Measurements from ENCODE around the gene ITPKB. TPM values are rescaled to one million over a fixed set of nuclear protein-coding genes. Genes with fewer than 3 reads are reported as not detected.

Gene ITPKB
- polyA plus RNA-seq, 1 of the 3 experiments (the other 2 are of a cell fraction) = 2.4 TPM

DNA sequence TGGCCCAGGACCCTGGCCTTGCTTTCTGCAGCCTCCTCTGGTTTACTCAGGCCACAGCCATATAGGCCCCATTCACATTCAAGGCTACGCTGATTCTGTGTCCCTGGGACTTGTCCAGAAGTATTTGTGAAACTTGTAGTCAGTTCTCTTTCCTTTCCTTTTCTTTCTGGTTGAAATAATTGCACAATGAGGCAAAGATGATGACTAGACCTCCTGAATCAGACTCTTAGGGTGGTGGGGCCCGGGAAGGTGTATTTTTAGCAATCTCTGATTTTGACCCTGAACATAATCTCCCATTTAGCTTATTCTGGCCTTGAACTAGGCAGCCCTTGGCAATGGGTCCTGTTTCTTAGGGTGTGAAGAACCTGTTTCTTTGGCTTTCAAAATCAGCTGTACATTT is 150.6 kb downstream of the ITPKB start:
- H3K4me3 ChIP-seq (ENCODE audit: low read depth in 2 of 2, low read length in 1 of 2) = no peak overlapping the region
- H3K27ac ChIP-seq (ENCODE audit: low read depth in 2 of 2, low read length in 1 of 2) = no peak overlapping the region
- no peaks in the 10 kb centered on the region for H3K79me2 ChIP-seq (ENCODE audit: insufficient read depth)
- ChIA-PET CTCF (interaction anchor here (1.0 to 2.4 kb wide), 3 partner anchors 10 to 164 kb away, joined by 4 to 11 read pairs (median 4); no protein-coding TSS in a partner anchor), POLR2A (no interaction called here)
- TF ChIP-seq SMC3 (IDR thresholded peaks at IDR 0.05; ENCODE audit: low read depth, low read length) (no peak), JUND (IDR thresholded peaks at IDR 0.05) (no peak), RCOR1 (IDR thresholded peaks at IDR 0.05; ENCODE audit: low read length) (no peak), MEF2A (IDR thresholded peaks at IDR 0.05; ENCODE audit: borderline replicate concordance, low read depth) (no peak), YY1 (IDR thresholded peaks at IDR 0.05; ENCODE audit: low read depth) (no peak), FOXJ3 (CRISPR knock-in tag; IDR thresholded peaks at IDR 0.05) (no peak), FOSL2 (IDR thresholded peaks at IDR 0.05; ENCODE audit: borderline replicate concordance, low read depth) (no peak), ELF1 (IDR thresholded peaks at IDR 0.05) (no peak), CHD2 (IDR thresholded peaks at IDR 0.05; ENCODE audit: low read length, partially characterized antibody) (no peak), CTCF (IDR thresholded peaks at IDR 0.05) (no peak), GABPA (IDR thresholded peaks at IDR 0.05; ENCODE audit: low read depth) (no peak), GATA2 (CRISPR knock-in tag; IDR thresholded peaks at IDR 0.05) (no peak), RFX5 (IDR thresholded peaks at IDR 0.05; ENCODE audit: low read length) (no peak), POLR2AphosphoS5 (IDR thresholded peaks at IDR 0.05; ENCODE audit: low read depth, low read length) (no peak)
- TF ChIP-seq, protein P1, sequence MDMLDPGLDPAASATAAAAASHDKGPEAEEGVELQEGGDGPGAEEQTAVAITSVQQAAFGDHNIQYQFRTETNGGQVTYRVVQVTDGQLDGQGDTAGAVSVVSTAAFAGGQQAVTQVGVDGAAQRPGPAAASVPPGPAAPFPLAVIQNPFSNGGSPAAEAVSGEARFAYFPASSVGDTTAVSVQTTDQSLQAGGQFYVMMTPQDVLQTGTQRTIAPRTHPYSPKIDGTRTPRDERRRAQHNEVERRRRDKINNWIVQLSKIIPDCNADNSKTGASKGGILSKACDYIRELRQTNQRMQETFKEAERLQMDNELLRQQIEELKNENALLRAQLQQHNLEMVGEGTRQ (IDR thresholded peaks at IDR 0.05; ENCODE audit: borderline replicate concordance, low read depth, low read length) = no peak
- TF ChIP-seq, protein P2, sequence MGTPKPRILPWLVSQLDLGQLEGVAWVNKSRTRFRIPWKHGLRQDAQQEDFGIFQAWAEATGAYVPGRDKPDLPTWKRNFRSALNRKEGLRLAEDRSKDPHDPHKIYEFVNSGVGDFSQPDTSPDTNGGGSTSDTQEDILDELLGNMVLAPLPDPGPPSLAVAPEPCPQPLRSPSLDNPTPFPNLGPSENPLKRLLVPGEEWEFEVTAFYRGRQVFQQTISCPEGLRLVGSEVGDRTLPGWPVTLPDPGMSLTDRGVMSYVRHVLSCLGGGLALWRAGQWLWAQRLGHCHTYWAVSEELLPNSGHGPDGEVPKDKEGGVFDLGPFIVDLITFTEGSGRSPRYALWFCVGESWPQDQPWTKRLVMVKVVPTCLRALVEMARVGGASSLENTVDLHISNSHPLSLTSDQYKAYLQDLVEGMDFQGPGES (IDR thresholded peaks at IDR 0.05; ENCODE audit: low read depth, low read length) = no peak
- TF ChIP-seq, protein P3, sequence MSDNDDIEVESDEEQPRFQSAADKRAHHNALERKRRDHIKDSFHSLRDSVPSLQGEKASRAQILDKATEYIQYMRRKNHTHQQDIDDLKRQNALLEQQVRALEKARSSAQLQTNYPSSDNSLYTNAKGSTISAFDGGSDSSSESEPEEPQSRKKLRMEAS (IDR thresholded peaks at IDR 0.05; ENCODE audit: low read depth) = no peak
- TF ChIP-seq, protein P4, sequence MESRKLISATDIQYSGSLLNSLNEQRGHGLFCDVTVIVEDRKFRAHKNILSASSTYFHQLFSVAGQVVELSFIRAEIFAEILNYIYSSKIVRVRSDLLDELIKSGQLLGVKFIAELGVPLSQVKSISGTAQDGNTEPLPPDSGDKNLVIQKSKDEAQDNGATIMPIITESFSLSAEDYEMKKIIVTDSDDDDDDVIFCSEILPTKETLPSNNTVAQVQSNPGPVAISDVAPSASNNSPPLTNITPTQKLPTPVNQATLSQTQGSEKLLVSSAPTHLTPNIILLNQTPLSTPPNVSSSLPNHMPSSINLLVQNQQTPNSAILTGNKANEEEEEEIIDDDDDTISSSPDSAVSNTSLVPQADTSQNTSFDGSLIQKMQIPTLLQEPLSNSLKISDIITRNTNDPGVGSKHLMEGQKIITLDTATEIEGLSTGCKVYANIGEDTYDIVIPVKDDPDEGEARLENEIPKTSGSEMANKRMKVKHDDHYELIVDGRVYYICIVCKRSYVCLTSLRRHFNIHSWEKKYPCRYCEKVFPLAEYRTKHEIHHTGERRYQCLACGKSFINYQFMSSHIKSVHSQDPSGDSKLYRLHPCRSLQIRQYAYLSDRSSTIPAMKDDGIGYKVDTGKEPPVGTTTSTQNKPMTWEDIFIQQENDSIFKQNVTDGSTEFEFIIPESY (IDR thresholded peaks at IDR 0.05; ENCODE audit: borderline replicate concordance, low read depth) = no peak
- H3F3A ChIP-seq (replicated peaks; ENCODE audit: insufficient read depth) = no peaks in the 10 kb centered on the region
- no peaks in the 10 kb centered on the region for H3K36me3 ChIP-seq (replicated peaks in 1 of 2; ENCODE audit: control insufficient read depth in 1 of 2, insufficient read depth in 2 of 2, low read length in 1 of 2)
- no peak overlapping the region for H3K9ac ChIP-seq
- H3K9me3 ChIP-seq = no peaks in the 10 kb centered on the region
- no peak overlapping the region for H3K4me2 ChIP-seq
- H2AFZ ChIP-seq (ENCODE audit: low read depth) = no peak overlapping the region
- DNase-seq = no peak
- no peaks in the 10 kb centered on the region; the same call in 1 of the 2 replicates for H3K27me3 ChIP-seq (ENCODE audit: insufficient read depth)
- 31% methylated on average over 2 of the region's 2 CpGs for WGBS (ENCODE audit: low lambda C conversion rate)
- no peaks in the 10 kb centered on the region for H4K20me1 ChIP-seq (ENCODE audit: insufficient read depth)
- H3K9me2 ChIP-seq = no peaks in the 10 kb centered on the region
- peaks cover 0 to 2% of the 10 kb centered on the region in 2 experiments; a peak in 1 of 4 replicates for H3K4me1 ChIP-seq (ENCODE audit: control insufficient read depth in 1 of 2, insufficient read depth in 2 of 2, low read depth in 1 of 2, low read length in 1 of 2)
